ENCODE results near the gene TSPAN13. TPM values are rescaled to one million over a fixed set of nuclear protein-coding genes. Genes with fewer than 3 reads are reported as not detected.

TSPAN13 gene
- total and polyA plus RNA-seq, 7 donors, result 4.8 to 16.2 (median 8.9) TPM

- no peaks in the 10 kb centered on the region for H3K27me3 ChIP-seq (ENCODE audit: insufficient read depth in 3 of 3, low read length in 2 of 3)
- intact Hi-C loops (cut with DNase I), result no loop called here
- WGBS, 3 donors, result 66 to 71% (median 68%) methylated on average over 4 of the region's 4 CpGs
These were observed 32.0 kb upstream of the TSPAN13 start for GRCh38 chr7:16721541-16721940.

GRCh38 chr7:16724344-16724743, 29.2 kb upstream of the TSPAN13 start:
- Histone ChIP-seq H3K9me3 (no peaks in the 10 kb centered on the region), H3K36me3 (ENCODE audit: insufficient read depth in 1 of 2, low read depth in 1 of 2) (no peaks in the 10 kb centered on the region), H3K4me1 (no peaks in the 10 kb centered on the region), H3K27ac (no peak overlapping the region), H3K27me3 (ENCODE audit: insufficient read depth in 3 of 3, low read length in 2 of 3) (no peaks in the 10 kb centered on the region), H3K4me3 (no peak overlapping the region)
- DNase-seq (no peak), ATAC-seq (no peak)
- TF ChIP-seq, protein P1, sequence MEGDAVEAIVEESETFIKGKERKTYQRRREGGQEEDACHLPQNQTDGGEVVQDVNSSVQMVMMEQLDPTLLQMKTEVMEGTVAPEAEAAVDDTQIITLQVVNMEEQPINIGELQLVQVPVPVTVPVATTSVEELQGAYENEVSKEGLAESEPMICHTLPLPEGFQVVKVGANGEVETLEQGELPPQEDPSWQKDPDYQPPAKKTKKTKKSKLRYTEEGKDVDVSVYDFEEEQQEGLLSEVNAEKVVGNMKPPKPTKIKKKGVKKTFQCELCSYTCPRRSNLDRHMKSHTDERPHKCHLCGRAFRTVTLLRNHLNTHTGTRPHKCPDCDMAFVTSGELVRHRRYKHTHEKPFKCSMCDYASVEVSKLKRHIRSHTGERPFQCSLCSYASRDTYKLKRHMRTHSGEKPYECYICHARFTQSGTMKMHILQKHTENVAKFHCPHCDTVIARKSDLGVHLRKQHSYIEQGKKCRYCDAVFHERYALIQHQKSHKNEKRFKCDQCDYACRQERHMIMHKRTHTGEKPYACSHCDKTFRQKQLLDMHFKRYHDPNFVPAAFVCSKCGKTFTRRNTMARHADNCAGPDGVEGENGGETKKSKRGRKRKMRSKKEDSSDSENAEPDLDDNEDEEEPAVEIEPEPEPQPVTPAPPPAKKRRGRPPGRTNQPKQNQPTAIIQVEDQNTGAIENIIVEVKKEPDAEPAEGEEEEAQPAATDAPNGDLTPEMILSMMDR (IDR thresholded peaks at IDR 0.05), result no peak
- WGBS, 3 donors, result 85 to 89% (median 87%) methylated on average over 1 of the region's 1 CpG
- intact Hi-C loops (cut with DNase I), result no loop called here

More at GRCh38 chr7:16721541-16721940, 32.0 kb upstream of the TSPAN13 start:
- no peak for ATAC-seq
- Histone ChIP-seq H3K27ac (no peak overlapping the region), H3K4me1 (no peaks in the 10 kb centered on the region), H3K4me3 (no peak overlapping the region), H3K36me3 (ENCODE audit: insufficient read depth in 1 of 2, low read depth in 1 of 2) (no peaks in the 10 kb centered on the region), H3K9me3 (no peaks in the 10 kb centered on the region)
- no peak for DNase-seq
- TF ChIP-seq, protein P1 (IDR thresholded peaks at IDR 0.05), result no peak

GRCh38 chr7:16726189-16726588, 27.4 kb upstream of the TSPAN13 start:
- WGBS, 3 donors, result 91 to 96% (median 94%) methylated on average over 2 of the region's 2 CpGs
- ATAC-seq, result no peak
- no peak overlapping the region for H3K4me3 ChIP-seq
- no peaks in the 10 kb centered on the region for H3K4me1 ChIP-seq
- H3K9me3 ChIP-seq, result no peaks in the 10 kb centered on the region
- no peaks in the 10 kb centered on the region for H3K27me3 ChIP-seq (ENCODE audit: insufficient read depth in 3 of 3, low read length in 2 of 3)
- TF ChIP-seq, protein P1 (IDR thresholded peaks at IDR 0.05), result no peak
- intact Hi-C loops (cut with DNase I), result no loop called here
- no peak for DNase-seq
- no peaks in the 10 kb centered on the region for H3K36me3 ChIP-seq (ENCODE audit: insufficient read depth in 1 of 2, low read depth in 1 of 2)
- H3K27ac ChIP-seq, result no peak overlapping the region

DNA sequence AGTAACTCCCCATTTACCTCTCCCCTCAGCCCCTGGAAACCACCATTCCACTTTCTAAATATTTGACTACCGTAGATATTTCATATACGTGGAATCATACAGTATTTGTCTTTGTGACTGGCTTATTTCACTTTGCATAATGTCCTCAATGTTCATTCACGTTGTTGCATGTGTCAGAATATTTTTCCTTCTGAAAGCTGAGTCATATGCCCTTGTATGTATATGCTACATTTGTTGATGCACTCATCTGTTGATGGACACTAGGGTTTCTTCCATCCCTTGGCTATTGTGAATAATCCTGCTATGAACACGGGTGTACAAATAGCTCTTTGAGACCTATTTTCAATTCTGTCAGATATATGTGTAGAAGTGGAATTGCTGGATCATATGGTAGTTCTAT, 25.8 kb upstream of the TSPAN13 start:
- no peak for DNase-seq
- WGBS, 3 donors, result 90 to 95% (median 92%) methylated on average over 4 of the region's 4 CpGs
- H3K4me3 ChIP-seq, result no peak overlapping the region
- H3K9me3 ChIP-seq, result no peaks in the 10 kb centered on the region
- H3K27me3 ChIP-seq (ENCODE audit: insufficient read depth in 3 of 3, low read length in 2 of 3), result no peaks in the 10 kb centered on the region
- intact Hi-C loops (cut with DNase I), result no loop called here
- no peak overlapping the region for H3K27ac ChIP-seq
- no peaks in the 10 kb centered on the region for H3K4me1 ChIP-seq
- H3K36me3 ChIP-seq (ENCODE audit: insufficient read depth in 1 of 2, low read depth in 1 of 2), result no peaks in the 10 kb centered on the region
- ATAC-seq, result no peak
- TF ChIP-seq, protein P1 (IDR thresholded peaks at IDR 0.05), result no peak

- ATAC-seq (no peak), DNase-seq (no peak)
- no peak overlapping the region for H3K4me3 ChIP-seq
- no peak overlapping the region for H3K27ac ChIP-seq
- TF ChIP-seq, protein P1 (IDR thresholded peaks at IDR 0.05), result no peak
- no peaks in the 10 kb centered on the region for H3K9me3 ChIP-seq
- H3K4me1 ChIP-seq, result no peaks in the 10 kb centered on the region
- WGBS, 3 donors, result 57 to 76% (median 70%) methylated on average over 10 of the region's 10 CpGs
- H3K27me3 ChIP-seq (ENCODE audit: insufficient read depth in 3 of 3, low read length in 2 of 3), result no peaks in the 10 kb centered on the region
- no peaks in the 10 kb centered on the region for H3K36me3 ChIP-seq (ENCODE audit: insufficient read depth in 1 of 2, low read depth in 1 of 2)
- intact Hi-C loops (cut with DNase I), result no loop called here
These were observed 24.7 kb upstream of the TSPAN13 start for GRCh38 chr7:16728811-16729210.

All from psoas muscle (tissue), 8 donors.